Measurements from ENCODE around the gene ILKAP.

GRCh38 chr2:238233625-238234024 is 30.1 kb upstream of the ILKAP start:
- no peak for TF ChIP-seq CTCF (IDR thresholded peaks at IDR 0.05)
- TF ChIP-seq POLR2AphosphoS5 (IDR thresholded peaks at IDR 0.05; ENCODE audit: low read depth, low read length) = no peak

Measured in Panc1 (cell line).